Fibroblast of lung (primary cell): ENCODE data around the gene SPON1. TPM values are rescaled to one million over a fixed set of nuclear protein-coding genes. Genes with fewer than 3 reads are reported as not detected.
A peak's percentile ranks its signal among the peaks of the same experiment; 100 is the strongest.
"Not testable (repeated sequence)": the region's sequence is repeated elsewhere in the genome, so short reads cannot be mapped to it uniquely, and the experiment has no call there.

Experiments used
- DNase-seq, 2 donors: peaks; one replicate each; pipeline versions ENCODE4 v3.0.0 to v3.0.0-alpha.2; 2010; ENCODE audit warnings: low read depth in 2 of 2
- H2AFZ ChIP-seq: 2 replicates; pipeline ENCODE4 v1.5.1; 2012; ENCODE audit warnings: low read length, control low read depth, inconsistent platforms
- H3K27ac ChIP-seq: 2 replicates; pipeline ENCODE4 v1.5.1; 2011; ENCODE audit warnings: low read length, control low read depth; ENCODE audit not compliant: insufficient read depth
- H3K27me3 ChIP-seq: 2 replicates; pipeline ENCODE4 v1.5.1; 2011; ENCODE audit warnings: mild to moderate bottlenecking, low read length; ENCODE audit not compliant: control insufficient read depth, insufficient read depth
- H3K36me3 ChIP-seq: 2 replicates; pipeline ENCODE4 v1.5.1; 2011; ENCODE audit warnings: low read length; ENCODE audit not compliant: control insufficient read depth, insufficient read depth
- H3K4me1 ChIP-seq: 2 replicates; pipeline ENCODE4 v1.5.1; 2011; ENCODE audit warnings: low read length; ENCODE audit not compliant: control insufficient read depth, insufficient read depth; ENCODE audit errors: extremely low read depth
- H3K4me2 ChIP-seq: 2 replicates; pipeline ENCODE4 v1.5.1; 2011; ENCODE audit warnings: low read length, control low read depth; ENCODE audit not compliant: insufficient read depth; ENCODE audit errors: extremely low read depth
- H3K4me3 ChIP-seq, 4 experiments: fragments of 200-600 bp in 1 of 4; sonication (generic) in 1 of 4; replicated peaks in 1 of 4; 2 replicates each; pipeline ENCODE4 v1.5.1; 2011 to 2016; ENCODE audit warnings: low read length in 4 of 4, low read depth in 3 of 4, mild to moderate bottlenecking in 3 of 4, control low read depth in 2 of 4, inconsistent platforms in 1 of 4, mixed read lengths in 1 of 4; ENCODE audit not compliant: insufficient read depth in 1 of 4; ENCODE audit errors: control extremely low read depth in 1 of 4
- H3K79me2 ChIP-seq: 2 replicates; pipeline ENCODE4 v1.5.1; 2012; ENCODE audit warnings: mild to moderate bottlenecking, low read length, inconsistent platforms; ENCODE audit not compliant: control insufficient read depth, insufficient read depth
- H3K9ac ChIP-seq: 2 replicates; pipeline ENCODE4 v1.5.1; 2011; ENCODE audit warnings: mild to moderate bottlenecking, low read length, control low read depth; ENCODE audit not compliant: insufficient read depth
- H3K9me3 ChIP-seq: 2 replicates; pipeline ENCODE4 v1.5.1; 2012; ENCODE audit warnings: low read depth, low read length; ENCODE audit not compliant: control insufficient read depth, insufficient read depth
- H4K20me1 ChIP-seq: 2 replicates; pipeline ENCODE4 v1.5.1; 2011; ENCODE audit warnings: low read length; ENCODE audit not compliant: control insufficient read depth, insufficient read depth; ENCODE audit errors: extremely low read depth
- EZH2 ChIP-seq: IDR thresholded peaks from 2 replicates; pipeline ENCODE4 v1.5.1; 2012; ENCODE audit warnings: low read length, control low read depth, mild to moderate bottlenecking; ENCODE audit errors: missing control alignments
- polyA plus RNA-seq, 2 donors: library from polyadenylated mRNA; depleted of rRNA in 1 of 2; stranded (reverse) in 1 of 2; unstranded in 1 of 2; fragments of >200 nt; gene quantifications; 2 replicates each; pipeline ENCODE4 v1.2.1, GENCODE V29; 2011 to 2012; ENCODE audit warnings: missing spikeins in 1 of 2
- total RNA-seq: library from RNA; depleted of rRNA; stranded (reverse); fragments of >200 nt; gene quantifications from 2 replicates; pipeline ENCODE4 v1.2.1, GENCODE V29; 2014
- TF ChIP-seq, protein P1 (sequence below), 2 donors: IDR thresholded peaks in 1 of 2; conservative IDR thresholded peaks in 1 of 2; 1 replicate in 1 of 2; 2 replicates in 1 of 2; pipeline ENCODE4 v1.5.1; 2011 to 2012; ENCODE audit warnings: low read length in 2 of 2, control low read depth in 1 of 2, inconsistent platforms in 1 of 2, low read depth in 1 of 2, mild to moderate bottlenecking in 1 of 2

SPON1 gene
- total and polyA plus RNA-seq, 2 donors (not counting 1 experiment from before 2014, with no cell fraction given), result 0.45 to 3.5 TPM

GRCh38 chr11:14029971-14030920 lies 67.7 kb downstream of the SPON1 start:
- Histone ChIP-seq H3K4me1 (no peaks in the 10 kb centered on the region), H2AFZ (peak overlapping the region; percentile 32), H3K4me3 (no peak overlapping the region), H3K27ac (no peak overlapping the region), H3K9me3 (no peaks in the 10 kb centered on the region), H4K20me1 (no peaks in the 10 kb centered on the region), H3K4me2 (peak overlapping the region; percentile 58), H3K9ac (no peak overlapping the region), H3K27me3 (peaks cover 4% of the 10 kb centered on the region), H3K36me3 (no peaks in the 10 kb centered on the region), H3K79me2 (no peaks in the 10 kb centered on the region)
- peak; percentile 59 to 80 for DNase-seq
- TF ChIP-seq EZH2, result no peak
- TF ChIP-seq, protein P1, sequence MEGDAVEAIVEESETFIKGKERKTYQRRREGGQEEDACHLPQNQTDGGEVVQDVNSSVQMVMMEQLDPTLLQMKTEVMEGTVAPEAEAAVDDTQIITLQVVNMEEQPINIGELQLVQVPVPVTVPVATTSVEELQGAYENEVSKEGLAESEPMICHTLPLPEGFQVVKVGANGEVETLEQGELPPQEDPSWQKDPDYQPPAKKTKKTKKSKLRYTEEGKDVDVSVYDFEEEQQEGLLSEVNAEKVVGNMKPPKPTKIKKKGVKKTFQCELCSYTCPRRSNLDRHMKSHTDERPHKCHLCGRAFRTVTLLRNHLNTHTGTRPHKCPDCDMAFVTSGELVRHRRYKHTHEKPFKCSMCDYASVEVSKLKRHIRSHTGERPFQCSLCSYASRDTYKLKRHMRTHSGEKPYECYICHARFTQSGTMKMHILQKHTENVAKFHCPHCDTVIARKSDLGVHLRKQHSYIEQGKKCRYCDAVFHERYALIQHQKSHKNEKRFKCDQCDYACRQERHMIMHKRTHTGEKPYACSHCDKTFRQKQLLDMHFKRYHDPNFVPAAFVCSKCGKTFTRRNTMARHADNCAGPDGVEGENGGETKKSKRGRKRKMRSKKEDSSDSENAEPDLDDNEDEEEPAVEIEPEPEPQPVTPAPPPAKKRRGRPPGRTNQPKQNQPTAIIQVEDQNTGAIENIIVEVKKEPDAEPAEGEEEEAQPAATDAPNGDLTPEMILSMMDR (conservative IDR thresholded peaks at IDR 0.05 in 1 of 2, IDR thresholded peaks at IDR 0.05 in 1 of 2; ENCODE audit: low read depth in 1 of 2, low read length in 2 of 2), result no peak

- H3K27ac ChIP-seq, H3K27me3 ChIP-seq, H3K9me3 ChIP-seq, H3K4me2 ChIP-seq, H3K4me1 ChIP-seq, H4K20me1 ChIP-seq, H3K79me2 ChIP-seq, H3K36me3 ChIP-seq, H2AFZ ChIP-seq, H3K9ac ChIP-seq, H3K4me3 ChIP-seq, DNase-seq: not testable (repeated sequence)
Observed at GRCh38 chr11:14035526-14035925, 73.0 kb downstream of the SPON1 start.

DNA sequence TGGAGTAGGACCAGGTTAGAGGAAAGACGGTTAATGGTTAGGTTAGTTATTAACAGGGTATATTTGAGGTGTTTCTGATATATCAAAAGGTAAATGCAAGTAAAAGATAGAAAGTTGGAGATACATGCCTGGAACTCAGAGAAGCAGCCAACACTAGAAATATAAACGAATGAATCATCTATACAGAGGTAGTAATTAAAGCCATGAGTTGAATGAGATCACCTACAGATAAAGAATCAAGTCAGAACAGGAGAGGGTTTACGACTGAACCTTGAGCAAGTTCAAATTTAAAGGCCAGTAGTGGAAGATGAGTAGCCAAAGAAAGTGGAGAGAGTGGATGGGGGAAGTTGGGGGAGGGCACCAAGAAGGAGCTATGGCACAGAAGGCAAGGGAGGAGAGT lies 73.9 kb downstream of the SPON1 start:
- Histone ChIP-seq H3K4me2 (no peak overlapping the region), H3K9me3 (no peaks in the 10 kb centered on the region), H3K36me3 (no peaks in the 10 kb centered on the region), H3K4me3 (no peak overlapping the region), H3K4me1 (no peaks in the 10 kb centered on the region), H3K79me2 (no peaks in the 10 kb centered on the region), H4K20me1 (no peaks in the 10 kb centered on the region), H3K27me3 (no peaks in the 10 kb centered on the region), H3K9ac (no peak overlapping the region), H3K27ac (no peak overlapping the region), H2AFZ (no peak overlapping the region)
- TF ChIP-seq EZH2, result no peak
- TF ChIP-seq, protein P1 (conservative IDR thresholded peaks at IDR 0.05 in 1 of 2, IDR thresholded peaks at IDR 0.05 in 1 of 2; ENCODE audit: low read depth in 1 of 2, low read length in 2 of 2), result no peak
- DNase-seq, result peak in 1 of 2 donors; percentile 20
